Hepatic stellate cell (primary cell): ENCODE data around the gene RNF168.
A peak's percentile ranks its signal among the peaks of the same experiment; 100 is the strongest.
"Not testable (repeated sequence)": the region's sequence is repeated elsewhere in the genome, so short reads cannot be mapped to it uniquely, and the experiment has no call there.

Experiments
- DNase-seq: peaks from one replicate; pipeline ENCODE4 v3.0.0; 2011; ENCODE audit warnings: low spot score

Gene RNF168

DNA sequence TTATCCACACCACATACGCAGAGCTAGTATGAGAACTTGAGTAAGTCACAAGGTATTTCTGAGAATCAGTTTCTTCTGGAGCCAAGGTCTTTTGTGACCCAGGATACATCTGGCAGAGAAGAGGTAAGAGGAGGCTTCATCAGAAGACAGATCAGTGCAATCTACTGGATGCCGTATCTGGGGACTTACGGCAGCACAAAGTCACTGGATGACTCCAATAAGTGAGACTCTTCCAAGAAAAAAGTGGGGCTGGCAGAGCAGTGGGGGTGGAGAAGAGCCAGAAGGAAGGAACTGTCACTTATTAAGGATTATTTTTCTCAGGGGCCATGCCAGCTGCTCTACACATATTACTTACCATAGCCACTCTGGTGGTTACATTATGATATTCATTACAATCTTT is 39.8 kb downstream of the RNF168 start:
- DNase-seq: no peak

DNA sequence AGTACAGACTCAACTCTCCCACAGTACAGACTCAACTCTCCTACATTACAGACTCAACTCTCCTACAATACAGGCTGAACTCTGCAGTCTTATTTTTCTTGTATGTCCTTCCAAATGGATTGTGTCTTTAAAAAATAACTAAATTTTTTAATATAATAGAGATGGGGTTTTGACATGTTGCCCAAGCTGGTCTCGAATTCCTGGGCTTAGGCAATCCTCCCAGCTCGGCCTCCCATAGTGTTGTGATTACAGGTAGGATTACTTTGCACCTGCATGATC is 40.2 kb downstream of the RNF168 start:
- no peak for DNase-seq

DNA sequence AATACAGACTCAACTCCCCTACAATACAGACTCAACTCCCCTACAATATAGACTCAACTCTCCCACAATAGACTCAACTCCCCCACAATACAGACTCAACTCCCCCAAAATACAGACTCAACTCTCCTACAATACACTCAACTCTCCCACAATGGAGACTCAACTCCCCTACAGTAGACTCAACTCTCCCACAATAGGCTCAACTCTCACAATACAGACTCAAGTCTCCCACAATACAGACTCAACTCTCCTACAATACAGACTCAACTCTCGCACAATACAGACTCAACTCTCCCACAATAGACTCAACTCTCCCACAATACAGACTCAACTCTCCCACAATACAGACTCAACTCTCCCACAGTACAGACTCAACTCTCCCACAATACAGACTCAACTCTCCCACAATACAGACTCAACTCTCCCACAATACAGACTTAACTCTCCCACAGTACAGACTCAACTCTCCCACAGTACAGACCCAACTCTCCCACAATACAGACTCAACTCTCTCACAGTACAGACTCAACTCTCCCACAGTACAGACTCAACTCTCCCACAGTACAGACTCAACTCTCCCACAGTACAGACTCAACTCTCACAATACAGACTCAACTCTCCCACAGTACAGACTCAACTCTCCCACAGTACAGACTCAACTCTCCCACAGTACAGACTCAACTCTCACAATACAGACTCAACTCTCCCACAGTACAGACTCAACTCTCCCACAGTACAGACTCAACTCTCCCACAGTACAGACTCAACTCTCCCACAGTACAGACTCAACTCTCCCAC is 40.7 kb downstream of the RNF168 start:
- not testable (repeated sequence) for DNase-seq

DNA sequence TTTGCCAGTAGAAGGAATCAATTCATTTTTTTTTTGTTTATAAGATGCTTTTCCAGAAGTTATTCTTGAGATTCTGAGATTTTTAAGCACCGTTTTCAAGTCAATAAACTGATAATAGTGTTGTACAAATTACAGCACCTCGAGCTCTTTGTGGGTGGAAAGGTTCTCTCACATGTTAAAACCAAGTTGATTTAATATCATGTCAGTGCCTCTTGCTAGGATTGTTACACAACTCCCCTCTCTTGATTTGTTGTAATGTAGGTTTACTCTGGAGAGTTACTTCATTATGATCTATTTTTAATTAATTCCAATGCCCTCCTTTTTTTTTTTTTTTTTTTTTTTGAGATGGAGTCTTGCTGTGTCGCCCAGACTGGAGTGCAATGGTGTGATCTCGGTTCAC is 45.5 kb downstream of the RNF168 start:
- DNase-seq: no peak

DNA sequence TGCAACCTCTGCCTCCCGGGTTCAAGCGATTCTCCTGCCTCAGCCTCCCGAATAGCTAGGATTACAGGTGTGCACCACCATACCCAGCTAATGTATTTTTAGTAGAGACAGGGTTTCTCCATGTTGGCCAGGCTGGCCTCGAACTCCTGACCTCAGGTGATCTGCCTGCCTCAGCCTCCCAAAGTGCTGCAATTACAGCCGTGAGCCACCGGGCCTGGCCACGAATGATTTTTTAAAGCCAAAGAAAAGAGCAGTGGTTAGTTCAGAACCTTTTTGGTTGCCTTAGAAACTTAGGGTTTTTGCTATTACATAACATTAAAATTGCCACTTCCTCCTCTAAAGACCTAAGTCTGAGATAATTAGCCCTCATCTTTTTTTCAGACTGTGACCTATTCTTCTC is 46.1 kb downstream of the RNF168 start:
- not testable (repeated sequence) for DNase-seq

DNA sequence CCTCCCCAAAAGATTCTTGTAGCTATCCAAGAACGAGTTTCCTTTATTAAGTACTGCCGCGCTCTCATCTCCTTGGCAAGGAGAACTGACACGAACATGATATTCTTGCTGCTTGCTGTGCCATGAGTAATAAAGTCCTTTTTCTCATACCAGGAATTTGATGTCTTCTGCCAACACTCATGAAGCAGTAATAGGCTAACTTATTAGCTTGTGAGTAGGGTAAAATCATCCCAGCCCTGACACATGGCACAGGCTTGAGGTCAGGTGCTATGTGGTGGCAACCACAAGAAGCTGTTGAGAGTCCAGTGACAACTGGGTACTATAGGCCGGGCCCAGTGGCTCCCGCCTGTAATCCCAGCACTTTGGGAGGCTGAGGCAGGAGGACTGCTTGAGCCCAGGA is 48.6 kb downstream of the RNF168 start:
- DNase-seq: no peak

DNA sequence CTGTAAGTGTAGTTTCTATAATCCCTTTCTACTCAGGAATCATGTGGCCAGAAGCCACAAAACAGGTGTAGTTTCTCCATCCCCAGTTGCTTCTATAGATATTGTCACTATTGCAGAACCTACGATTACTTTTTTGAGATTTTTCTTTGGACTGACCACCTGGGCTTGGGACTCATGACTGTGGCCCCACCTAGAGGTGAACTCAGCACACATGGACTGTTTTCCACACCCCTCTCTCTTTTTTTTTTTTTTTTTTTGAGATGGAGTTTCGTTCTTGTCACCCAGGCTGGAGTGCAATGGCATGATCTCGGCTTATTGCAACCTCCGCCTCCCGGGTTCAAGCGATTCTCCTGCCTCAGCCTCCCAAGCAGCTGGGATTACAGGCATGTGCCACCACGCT is 58.2 kb downstream of the RNF168 start:
- DNase-seq: not testable (repeated sequence)

DNA sequence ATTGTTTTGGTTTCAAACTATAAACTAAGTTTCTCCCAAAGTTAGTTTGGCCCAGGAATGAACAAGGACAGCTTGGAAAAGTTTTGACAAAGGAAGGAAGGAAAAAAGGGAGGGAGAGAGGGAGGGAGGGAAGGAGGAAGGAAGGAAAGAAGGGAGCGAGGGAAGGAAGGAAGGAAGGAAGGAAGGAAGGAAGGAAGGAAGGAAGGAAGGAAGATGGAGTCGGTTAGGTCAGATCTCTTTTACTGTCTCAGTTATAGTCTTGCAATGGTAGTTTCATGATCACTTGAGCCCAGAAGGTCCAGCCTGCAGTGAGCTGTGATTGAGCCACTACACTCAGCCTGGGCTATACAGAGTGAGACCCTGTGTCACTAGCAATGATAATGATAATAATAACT is 59.1 kb downstream of the RNF168 start:
- DNase-seq: no peak

DNA sequence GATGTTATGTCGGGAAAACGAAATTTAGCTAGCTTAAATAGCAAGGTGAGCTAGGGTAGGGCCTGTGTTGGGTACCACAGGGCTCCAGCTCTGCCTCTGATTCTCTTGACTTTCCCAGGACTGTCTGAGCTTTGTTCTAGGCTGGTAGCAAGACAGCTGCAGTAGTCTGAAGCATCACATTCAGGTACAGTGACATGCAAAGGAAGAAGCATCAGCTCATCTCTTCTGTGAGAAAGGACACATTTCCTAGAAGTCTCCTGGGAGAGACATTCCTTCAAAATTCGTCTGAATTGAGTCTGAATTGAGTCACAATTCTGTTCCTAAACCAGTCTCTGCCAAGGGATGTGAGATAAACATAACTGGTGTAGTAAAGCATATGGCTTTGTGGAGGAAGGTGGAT is 62.9 kb downstream of the RNF168 start:
- DNase-seq: peak; percentile 27

DNA sequence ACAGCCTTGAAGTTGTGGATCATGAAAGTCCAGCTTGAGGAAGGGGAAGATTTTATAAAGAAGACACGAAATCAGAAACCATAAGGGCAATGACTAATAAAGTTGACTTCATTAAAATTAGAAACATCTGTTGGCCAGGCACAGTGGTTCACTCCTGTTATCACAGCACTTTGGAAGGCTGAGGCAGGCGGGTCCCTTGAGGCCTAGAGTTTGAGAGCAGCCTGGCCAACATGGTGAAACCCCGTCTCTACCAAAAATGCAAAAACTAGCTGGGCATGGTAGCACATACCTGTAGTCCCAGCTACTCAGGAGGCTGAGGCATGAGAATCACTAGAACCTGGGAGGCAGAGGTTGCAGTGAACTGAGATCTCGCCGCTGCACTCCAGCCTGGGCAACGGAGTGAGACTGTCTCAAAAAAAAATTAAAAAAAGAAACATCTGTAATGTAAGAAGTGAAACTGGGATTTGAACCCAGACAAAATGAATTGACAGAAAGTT is 63.5 kb downstream of the RNF168 start:
- DNase-seq: peak; percentile 31

DNA sequence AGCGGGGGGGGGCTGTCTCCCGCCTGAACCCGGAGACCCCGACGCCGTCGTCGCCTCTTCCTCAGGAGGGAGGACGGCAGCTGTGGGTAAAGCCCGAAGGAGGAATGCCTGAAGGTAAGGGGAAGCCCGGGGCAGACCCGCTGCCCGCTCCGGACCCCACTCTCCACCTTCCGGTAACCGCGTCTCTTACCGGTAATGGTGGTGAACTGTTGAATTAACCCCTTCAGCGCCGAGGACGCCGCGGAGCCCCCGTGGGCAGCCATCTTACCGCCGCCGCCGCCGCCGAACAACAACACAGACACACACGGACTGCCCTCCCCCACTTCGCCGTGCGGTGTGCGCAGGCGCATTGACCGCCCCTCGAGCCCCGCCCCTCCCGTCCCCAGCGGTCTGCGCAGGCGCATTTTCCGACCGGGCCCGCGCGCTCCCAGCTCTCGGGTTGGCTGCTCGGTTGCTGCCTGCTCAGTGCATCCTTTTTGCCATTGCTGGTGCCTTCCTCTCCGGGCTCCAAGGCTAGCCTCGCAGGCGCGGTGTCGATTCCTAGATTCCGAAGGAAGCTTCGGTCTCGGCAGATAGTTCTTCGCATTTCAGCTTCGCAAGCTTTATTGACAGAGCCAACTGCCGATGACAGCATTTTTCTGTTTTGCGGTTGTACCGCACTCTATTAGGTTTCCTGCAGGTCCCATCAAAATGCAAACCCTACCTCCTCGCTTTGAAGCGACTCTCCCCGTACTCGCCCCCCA is 71.3 kb downstream of the RNF168 start, which contains the start of gene UBXN7:
Gene UBXN7 (minus strand): TSS at position 291 of the 743 bp plus-strand sequence. CDS start 28 bp downstream, at position 263.
- peak; percentile 99 for DNase-seq

DNA sequence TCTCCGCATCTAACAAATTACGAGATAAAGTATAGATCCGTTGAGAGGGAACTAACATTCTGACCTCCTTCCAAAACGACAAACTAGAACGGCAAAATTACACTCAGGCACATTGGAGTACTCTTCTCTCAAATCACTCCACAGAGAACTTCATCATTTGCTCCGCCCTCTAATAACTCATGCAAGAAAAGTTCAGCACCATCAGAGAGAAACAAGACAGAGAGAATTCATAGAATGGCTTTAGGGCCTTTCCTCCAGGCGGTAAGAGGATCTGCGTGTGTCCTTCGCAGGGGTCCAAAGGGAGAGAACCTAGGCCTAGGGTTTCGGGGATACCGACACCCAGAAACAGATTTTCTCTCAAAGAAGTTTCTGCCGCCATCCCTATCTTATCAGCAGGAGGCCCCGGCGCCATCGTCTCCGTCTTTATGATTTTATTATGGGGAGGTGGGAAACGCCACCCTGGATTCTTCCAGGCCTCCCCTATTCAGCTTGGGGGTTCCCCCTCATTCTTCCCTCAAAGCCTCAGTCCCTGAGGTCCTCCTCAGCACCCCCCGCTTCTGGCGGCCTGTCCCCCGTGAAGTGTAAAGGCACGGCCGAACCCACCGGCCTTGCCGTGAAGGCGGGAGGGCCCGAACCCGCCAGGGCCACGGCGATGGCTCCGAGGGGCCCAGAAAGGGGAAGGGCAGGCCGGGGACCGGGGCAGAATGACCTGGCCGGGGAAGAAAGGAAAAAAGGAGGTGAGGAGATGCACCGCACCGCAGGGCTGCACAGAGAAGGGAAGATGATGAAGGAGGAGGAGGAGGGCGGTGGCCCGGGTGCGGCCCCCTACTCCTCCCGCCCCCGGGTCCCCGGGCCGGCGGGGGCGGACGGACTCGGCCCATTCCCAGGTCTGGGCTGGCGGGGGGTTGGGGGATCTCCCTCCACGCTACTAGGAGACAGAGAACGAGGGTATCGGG is 72.1 kb downstream of the RNF168 start:
- DNase-seq: peak; percentile 63

DNA sequence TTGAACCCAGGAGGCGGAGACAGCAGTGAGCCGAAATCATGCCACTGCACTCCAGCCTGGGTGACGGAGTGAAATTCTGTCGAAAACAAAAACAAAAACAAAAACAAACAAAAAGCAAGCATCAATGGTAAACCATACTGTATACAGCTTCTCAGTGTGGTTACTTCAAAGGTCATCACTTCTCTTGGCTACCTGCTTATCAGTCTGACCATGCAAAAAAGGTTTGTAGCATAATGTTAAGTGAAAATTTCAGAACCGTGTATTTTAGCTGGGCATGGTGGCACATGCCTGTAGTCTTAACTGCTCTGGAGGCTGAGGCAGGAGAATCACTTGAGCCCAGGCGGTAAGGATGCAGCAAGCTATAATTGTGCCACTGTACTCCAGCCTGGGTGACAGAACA is 75.5 kb downstream of the RNF168 start:
- no peak for DNase-seq

DNA sequence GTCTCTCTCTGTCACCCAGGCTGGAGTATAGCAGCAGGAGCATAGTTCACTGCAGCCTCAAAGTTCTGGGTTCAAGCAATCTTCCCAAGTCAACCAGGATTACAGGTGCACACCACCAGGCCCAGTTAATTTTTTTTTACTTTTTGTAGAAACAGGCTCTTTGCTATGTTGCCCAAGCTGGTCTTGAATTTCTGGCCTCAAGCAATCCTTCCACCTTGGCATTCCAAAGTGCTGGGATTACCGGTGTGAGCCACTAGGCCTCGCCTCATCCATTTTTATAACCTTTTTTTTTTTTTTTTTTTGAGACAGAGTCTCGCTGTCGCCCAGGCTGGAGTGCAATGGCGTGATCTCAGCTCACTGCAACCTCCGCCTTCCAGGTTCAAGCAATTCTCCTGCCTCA is 79.1 kb downstream of the RNF168 start:
- DNase-seq: not testable (repeated sequence)

DNA sequence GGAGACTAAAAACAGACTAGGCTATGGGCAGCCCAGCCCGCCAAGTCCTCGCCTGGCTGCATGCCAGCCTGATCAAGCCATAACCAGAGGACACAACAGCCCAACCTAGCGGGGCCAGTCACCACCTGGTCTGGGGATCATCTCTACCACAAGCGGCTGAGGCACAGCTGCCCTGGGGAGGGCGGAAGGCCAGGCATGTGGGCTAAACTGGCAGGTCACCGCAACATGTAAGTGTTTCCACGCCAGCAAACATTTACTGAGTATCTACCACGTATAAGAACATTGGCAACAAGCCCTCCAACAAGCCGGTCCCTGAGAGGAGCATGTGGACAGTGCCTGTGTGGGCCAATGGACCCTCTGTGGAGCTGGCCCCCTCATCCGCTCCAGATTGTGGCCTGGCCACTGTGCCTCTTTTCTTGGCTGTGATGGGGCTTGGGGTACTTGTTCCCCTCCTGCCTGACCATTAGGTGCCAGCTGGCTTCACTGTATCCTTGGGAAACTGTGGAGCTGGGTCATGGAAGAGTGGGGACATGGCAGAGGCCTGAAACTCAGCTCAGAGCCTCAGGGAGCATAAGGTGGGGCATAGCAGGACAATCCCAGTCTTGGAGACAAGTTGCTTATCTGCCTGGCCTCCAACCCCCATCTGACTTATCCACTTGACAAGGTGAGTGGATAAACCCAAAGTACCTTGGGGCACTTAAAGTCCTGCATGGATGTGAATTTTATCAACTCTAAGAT is 80.4 kb downstream of the RNF168 start:
- DNase-seq: peak; percentile 16

DNA sequence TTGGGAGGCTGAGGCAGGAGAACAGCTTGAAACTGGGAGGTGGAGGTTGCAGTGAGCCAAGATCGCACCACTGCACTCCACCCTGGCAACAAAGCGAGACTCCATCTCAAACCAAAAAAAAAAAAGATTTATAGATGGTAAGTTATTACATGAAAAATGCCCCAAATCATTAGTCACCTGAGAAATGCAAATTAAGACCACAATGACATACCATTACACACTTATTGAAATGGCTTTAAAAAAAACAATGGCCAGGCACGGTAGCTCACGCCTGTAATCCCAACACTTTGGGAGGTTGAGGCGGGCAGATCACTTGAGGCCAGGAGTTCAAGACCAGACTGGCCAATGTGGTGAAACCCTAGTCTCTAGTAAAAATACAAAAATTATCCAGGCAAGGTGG is 81.9 kb downstream of the RNF168 start:
- not testable (repeated sequence) for DNase-seq

DNA sequence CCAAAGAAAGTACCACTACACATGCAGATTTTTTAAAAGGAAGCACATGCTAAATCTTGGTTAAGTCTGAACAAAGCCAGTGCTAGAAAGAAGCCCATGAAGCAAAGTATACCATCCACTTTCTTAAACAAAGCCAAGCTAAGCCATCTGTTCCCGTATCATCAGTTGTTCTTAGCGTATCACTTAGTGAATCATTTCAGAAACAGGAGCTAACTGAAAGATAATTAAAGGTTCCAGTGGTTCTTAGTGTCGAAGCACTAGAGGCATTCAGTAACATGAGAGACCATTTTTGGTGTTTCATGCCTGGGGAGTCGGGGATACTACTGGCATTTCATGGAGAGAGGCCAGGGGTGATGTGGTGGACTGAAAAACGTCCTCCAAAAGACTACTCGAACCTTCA is 84.2 kb downstream of the RNF168 start:
- DNase-seq: no peak
